Loucy (cell line): Measurements from ENCODE around the gene GGA3.

Experiments
- H2AFZ ChIP-seq: fragments of 200-600 bp; sonication (generic); 2 replicates; pipeline ENCODE4 v1.6.0; 2016; ENCODE audit warnings: antibody characterized with exemption, mild to moderate bottlenecking, low read length, moderate library complexity
- H3F3A ChIP-seq: fragments of 200-600 bp; 2 replicates; pipeline ENCODE4 v1.6.0; 2016; ENCODE audit warnings: antibody characterized with exemption, low read depth, mild to moderate bottlenecking
- H3K27me3 ChIP-seq: fragments of 200-600 bp; sonication (generic); 2 replicates; pipeline ENCODE4 v1.6.1; 2014; ENCODE audit warnings: low read length, mild to moderate bottlenecking; ENCODE audit not compliant: insufficient read depth, poor library complexity, severe bottlenecking
- H3K36me3 ChIP-seq: fragments of 200-600 bp; sonication (generic); 2 replicates; pipeline ENCODE4 v1.6.1; 2016; ENCODE audit warnings: low read length; ENCODE audit not compliant: insufficient read depth
- H3K4me1 ChIP-seq: fragments of 200-600 bp; sonication (generic); 2 replicates; pipeline ENCODE4 v1.5.1; 2014; ENCODE audit warnings: low read length, mild to moderate bottlenecking; ENCODE audit not compliant: insufficient read depth, poor library complexity, severe bottlenecking
- H3K4me2 ChIP-seq: fragments of 200-600 bp; sonication (generic); 2 replicates; pipeline ENCODE4 v1.6.0; 2014; ENCODE audit warnings: antibody characterized with exemption, low read length, low read depth, mild to moderate bottlenecking; ENCODE audit not compliant: poor library complexity, severe bottlenecking
- H3K4me3 ChIP-seq: fragments of 200-600 bp; sonication (generic); 2 replicates; pipeline ENCODE4 v1.5.1; 2014; ENCODE audit warnings: low read length, mild to moderate bottlenecking, mixed read lengths; ENCODE audit not compliant: poor library complexity, severe bottlenecking
- H3K79me2 ChIP-seq: fragments of 200-600 bp; sonication (generic); 2 replicates; pipeline ENCODE4 v1.6.1; 2014; ENCODE audit warnings: low read length; ENCODE audit not compliant: insufficient read depth
- H3K9ac ChIP-seq: fragments of 200-600 bp; sonication (generic); 2 replicates; pipeline ENCODE4 v1.6.0; 2014; ENCODE audit warnings: mild to moderate bottlenecking, low read depth, low read length, moderate library complexity; ENCODE audit not compliant: poor library complexity, severe bottlenecking
- H3K9me2 ChIP-seq: fragments of 200-600 bp; sonication (generic); replicated peaks from 2 replicates; pipeline ENCODE4 v1.6.1; 2016; ENCODE audit warnings: low read depth, low read length, mixed read lengths
- H3K9me3 ChIP-seq: fragments of 200-600 bp; sonication (generic); 2 replicates; pipeline ENCODE4 v1.6.1; 2014; ENCODE audit warnings: mild to moderate bottlenecking, antibody characterized with exemption, low read length, low read depth; ENCODE audit not compliant: insufficient read depth
- H4K20me1 ChIP-seq: fragments of 200-600 bp; sonication (generic); 2 replicates; pipeline ENCODE4 v1.6.0; 2014; ENCODE audit warnings: antibody characterized with exemption, low read length, mild to moderate bottlenecking; ENCODE audit not compliant: insufficient read depth, poor library complexity, severe bottlenecking
- EZH2phosphoT487 ChIP-seq: fragments of 200-600 bp; IDR thresholded peaks from 2 replicates; pipeline ENCODE4 v1.6.1; 2018; ENCODE audit warnings: antibody characterized with exemption, mild to moderate bottlenecking, moderate library complexity, borderline replicate concordance
- TF ChIP-seq, protein P1 (sequence below): fragments of 200-600 bp; sonication (generic); conservative IDR thresholded peaks from 2 replicates; pipeline ENCODE4 v1.5.1; 2014; ENCODE audit warnings: mild to moderate bottlenecking, antibody characterized with exemption, low read length

GGA3 gene

DNA sequence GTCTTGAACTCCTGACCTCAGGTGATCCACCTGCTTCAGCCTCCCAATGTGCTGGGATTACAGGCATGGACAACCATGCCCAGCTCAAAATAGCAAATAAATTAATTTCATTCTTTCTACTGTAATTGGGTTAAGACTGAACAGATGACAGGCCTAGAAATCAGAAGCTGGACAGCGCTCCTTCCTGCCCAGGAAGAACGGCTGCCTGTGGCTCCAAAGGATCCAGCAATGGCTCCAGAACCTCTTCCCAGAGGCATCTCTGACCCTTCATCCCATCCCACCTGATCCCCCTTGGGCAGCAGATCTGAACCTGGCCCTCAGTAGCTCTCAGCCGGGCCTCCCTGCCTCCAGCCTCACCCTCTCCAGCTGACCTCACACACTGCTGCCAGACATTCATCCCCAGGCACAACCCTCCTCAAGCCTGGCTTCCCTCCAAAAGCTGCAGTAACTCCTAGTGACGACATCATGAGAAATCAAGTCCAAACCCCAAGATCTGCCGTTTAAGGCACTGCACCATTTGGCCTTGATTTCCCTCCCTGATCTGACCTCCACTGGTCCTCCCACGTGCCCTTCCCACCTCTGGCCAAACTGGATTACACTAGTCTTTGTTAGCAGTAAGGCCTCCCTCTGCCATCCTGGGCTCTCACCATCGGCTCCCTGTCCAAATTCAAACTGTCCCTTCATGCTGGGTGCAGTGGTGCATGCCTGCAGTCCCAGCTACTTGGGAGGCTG is 12.7 kb upstream of the GGA3 start:
- no peak overlapping the region for H3K4me2 ChIP-seq
- no peaks in the 10 kb centered on the region for H4K20me1 ChIP-seq
- H3K4me3 ChIP-seq = no peak overlapping the region
- H3F3A ChIP-seq = no peaks in the 10 kb centered on the region
- H3K36me3 ChIP-seq = peaks cover 3% of the 10 kb centered on the region; the same call in 1 of the 2 replicates
- no peak overlapping the region for H3K9ac ChIP-seq
- H2AFZ ChIP-seq = no peak overlapping the region
- no peaks in the 10 kb centered on the region for H3K9me2 ChIP-seq
- TF ChIP-seq EZH2phosphoT487 = no peak
- TF ChIP-seq, protein P1, sequence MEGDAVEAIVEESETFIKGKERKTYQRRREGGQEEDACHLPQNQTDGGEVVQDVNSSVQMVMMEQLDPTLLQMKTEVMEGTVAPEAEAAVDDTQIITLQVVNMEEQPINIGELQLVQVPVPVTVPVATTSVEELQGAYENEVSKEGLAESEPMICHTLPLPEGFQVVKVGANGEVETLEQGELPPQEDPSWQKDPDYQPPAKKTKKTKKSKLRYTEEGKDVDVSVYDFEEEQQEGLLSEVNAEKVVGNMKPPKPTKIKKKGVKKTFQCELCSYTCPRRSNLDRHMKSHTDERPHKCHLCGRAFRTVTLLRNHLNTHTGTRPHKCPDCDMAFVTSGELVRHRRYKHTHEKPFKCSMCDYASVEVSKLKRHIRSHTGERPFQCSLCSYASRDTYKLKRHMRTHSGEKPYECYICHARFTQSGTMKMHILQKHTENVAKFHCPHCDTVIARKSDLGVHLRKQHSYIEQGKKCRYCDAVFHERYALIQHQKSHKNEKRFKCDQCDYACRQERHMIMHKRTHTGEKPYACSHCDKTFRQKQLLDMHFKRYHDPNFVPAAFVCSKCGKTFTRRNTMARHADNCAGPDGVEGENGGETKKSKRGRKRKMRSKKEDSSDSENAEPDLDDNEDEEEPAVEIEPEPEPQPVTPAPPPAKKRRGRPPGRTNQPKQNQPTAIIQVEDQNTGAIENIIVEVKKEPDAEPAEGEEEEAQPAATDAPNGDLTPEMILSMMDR = no peak
- H3K27me3 ChIP-seq = no peaks in the 10 kb centered on the region
- H3K9me3 ChIP-seq = no peaks in the 10 kb centered on the region
- H3K79me2 ChIP-seq = peaks cover 30% of the 10 kb centered on the region; the same call in 1 of the 2 replicates
- peaks cover 22% of the 10 kb centered on the region for H3K4me1 ChIP-seq

DNA sequence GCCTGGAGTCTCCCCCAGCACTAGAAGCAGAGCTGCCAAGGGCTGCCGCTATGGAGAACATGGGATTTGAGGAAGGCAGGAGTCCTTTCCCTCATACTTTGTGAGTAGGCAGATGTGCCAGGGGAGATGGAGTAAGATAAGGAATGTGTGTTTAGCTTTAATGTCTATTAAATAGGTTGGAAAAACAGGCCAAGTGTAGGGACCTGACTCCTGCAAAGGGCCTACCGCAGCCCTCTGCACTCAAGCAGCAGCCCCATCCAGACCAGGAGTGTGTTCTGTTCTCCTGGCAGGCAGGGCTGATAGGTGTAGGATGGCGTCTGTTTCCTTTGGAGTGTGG is 11.4 kb upstream of the GGA3 start:
- Histone ChIP-seq H3K9me3 (no peaks in the 10 kb centered on the region), H3K4me3 (no peak overlapping the region), H4K20me1 (no peaks in the 10 kb centered on the region), H3K9ac (no peak overlapping the region), H3K4me2 (peak overlapping the region; percentile 90), H3F3A (no peaks in the 10 kb centered on the region), H3K79me2 (peaks cover 34% of the 10 kb centered on the region; the same call in 1 of the 2 replicates), H3K36me3 (peaks cover 3% of the 10 kb centered on the region; the same call in 1 of the 2 replicates), H3K4me1 (peaks cover 26% of the 10 kb centered on the region), H2AFZ (no peak overlapping the region), H3K9me2 (no peaks in the 10 kb centered on the region), H3K27me3 (no peaks in the 10 kb centered on the region)
- TF ChIP-seq, protein P1 = no peak
- TF ChIP-seq EZH2phosphoT487 = no peak

DNA sequence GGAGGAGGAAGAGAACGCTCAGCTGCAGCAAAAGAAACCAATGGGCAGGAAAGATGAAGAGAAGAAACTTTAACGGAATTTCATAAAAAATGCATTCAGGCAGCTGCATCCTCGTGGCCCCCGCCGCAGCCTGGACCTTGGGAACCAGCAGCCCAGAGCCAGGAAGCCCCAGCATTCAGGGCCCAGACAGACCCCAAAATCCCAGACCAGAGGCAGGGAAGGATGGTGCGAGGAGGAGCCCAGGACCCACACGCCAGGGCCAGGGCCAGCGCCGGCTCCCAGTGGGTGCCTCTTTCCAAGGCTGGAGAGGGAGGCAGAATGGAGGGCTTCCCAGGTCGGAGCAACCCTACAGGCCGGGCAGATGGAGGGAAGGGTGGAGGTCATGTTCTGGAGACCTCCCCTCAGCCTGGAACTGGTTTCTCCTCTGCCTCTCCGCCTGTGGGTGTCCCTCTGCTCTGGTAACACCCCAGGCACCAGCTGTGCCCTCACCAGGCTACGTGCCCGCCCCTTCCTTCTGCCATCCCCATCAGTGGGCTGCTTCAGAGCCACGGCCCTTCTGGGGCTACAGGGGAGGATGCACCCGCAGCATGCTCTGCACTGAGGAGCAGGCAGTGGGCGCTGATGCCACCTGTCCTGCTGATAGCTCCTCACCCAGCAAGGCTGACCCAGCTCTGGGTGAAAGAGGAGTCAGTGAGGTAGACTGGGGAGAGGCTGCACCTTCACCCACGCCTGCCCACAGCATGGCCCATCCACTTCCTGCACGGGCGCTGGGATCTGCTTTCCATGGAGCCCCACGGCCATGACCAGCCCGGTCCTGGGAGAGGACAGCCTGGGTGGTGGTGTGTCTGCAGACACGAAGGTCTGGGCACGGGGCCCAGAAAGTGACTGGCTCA is 10.8 kb upstream of the GGA3 start:
- H3F3A ChIP-seq = no peaks in the 10 kb centered on the region
- peaks cover 3% of the 10 kb centered on the region; the same call in 1 of the 2 replicates for H3K36me3 ChIP-seq
- peak overlapping the region; percentile 91; the same call in 1 of the 2 replicates for H2AFZ ChIP-seq
- H3K79me2 ChIP-seq = peaks cover 34% of the 10 kb centered on the region; the same call in 1 of the 2 replicates
- peak overlapping the region; percentile 90 for H3K4me2 ChIP-seq
- peak overlapping the region; percentile 87 for H3K9ac ChIP-seq
- H3K9me3 ChIP-seq = no peaks in the 10 kb centered on the region
- H4K20me1 ChIP-seq = no peaks in the 10 kb centered on the region
- H3K9me2 ChIP-seq = no peaks in the 10 kb centered on the region
- H3K4me1 ChIP-seq = peaks cover 26% of the 10 kb centered on the region
- peak overlapping the region; percentile 87 for H3K4me3 ChIP-seq
- no peak for TF ChIP-seq EZH2phosphoT487
- TF ChIP-seq, protein P1 = 0 out of 2 replicates have a peak, but pooled peaks have one; percentile 15
- no peaks in the 10 kb centered on the region for H3K27me3 ChIP-seq
